OCI-LY7 (cell line): Measurements from ENCODE around the gene GATAD2A. TPM values are rescaled to one million over a fixed set of nuclear protein-coding genes. Genes with fewer than 3 reads are reported as not detected.

ENCODE experiments used
- BruUV-seq: library from RNA; stranded (reverse); fragments of 400-500 nt; replicated peaks from 2 replicates; lab custom pipeline; 2021; lab: Mats Ljungman, UMichigan
- CTCF ChIA-PET: fragments of 300-600 bp; sonication (Branson Sonifier 250); formaldehyde crosslinking; loops from one replicate; lab custom pipeline; 2022; ENCODE audit warnings: antibody characterized with exemption; ENCODE audit not compliant: unreplicated experiment; lab: Charles Lee
- POLR2A ChIA-PET: fragments of 300-600 bp; sonication (Branson Sonifier 250); formaldehyde crosslinking; loops from one replicate; lab custom pipeline; 2022; ENCODE audit warnings: antibody characterized with exemption; lab: Charles Lee
- DNase-seq: peaks from one replicate; pipeline ENCODE4 v3.0.0-alpha.2; 2015; ENCODE audit warnings: low spot score
- H2AFZ ChIP-seq: fragments of 200-600 bp; sonication (generic), shearing (Covaris generic); 2 replicates; pipeline ENCODE4 v1.6.1; 2014; ENCODE audit warnings: mild to moderate bottlenecking, antibody characterized with exemption, low read length, moderate library complexity
- H3K27ac ChIP-seq: fragments of 200-600 bp; sonication (generic); 2 replicates; pipeline ENCODE4 v1.5.1; 2014; ENCODE audit warnings: mixed run types, low read depth, mild to moderate bottlenecking, moderate library complexity, low read length, inconsistent platforms; ENCODE audit not compliant: poor library complexity, severe bottlenecking
- H3K36me3 ChIP-seq: fragments of 200-600 bp; sonication (generic); 2 replicates; pipeline ENCODE4 v1.6.1; 2014; ENCODE audit warnings: mild to moderate bottlenecking, antibody characterized with exemption, low read length, moderate library complexity, mixed read lengths; ENCODE audit not compliant: insufficient read depth
- H3K4me1 ChIP-seq: fragments of 200-600 bp; sonication (generic); 2 replicates; pipeline ENCODE4 v1.5.1; 2014; ENCODE audit warnings: mild to moderate bottlenecking, low read length; ENCODE audit not compliant: insufficient read depth, poor library complexity, severe bottlenecking
- H3K4me2 ChIP-seq: fragments of 200-600 bp; sonication (generic); 2 replicates; pipeline ENCODE4 v1.6.1; 2014; ENCODE audit warnings: mild to moderate bottlenecking, low read length
- H3K4me3 ChIP-seq: fragments of 200-600 bp; sonication (generic); 2 replicates; pipeline ENCODE4 v1.5.1; 2014; ENCODE audit warnings: mild to moderate bottlenecking, low read depth, low read length; ENCODE audit not compliant: poor library complexity, severe bottlenecking
- H3K79me2 ChIP-seq: fragments of 200-600 bp; sonication (generic); 2 replicates; pipeline ENCODE4 v1.6.1; 2016; ENCODE audit warnings: low read depth, mild to moderate bottlenecking, low read length, moderate library complexity, mixed read lengths; ENCODE audit not compliant: insufficient read depth
- H3K9me2 ChIP-seq: fragments of 200-600 bp; sonication (generic); 2 replicates; pipeline ENCODE4 v1.6.1; 2016; ENCODE audit warnings: mild to moderate bottlenecking, low read length, mixed read lengths; ENCODE audit not compliant: insufficient read depth
- H3K9me3 ChIP-seq: fragments of 200-600 bp; sonication (generic); 2 replicates; pipeline ENCODE4 v1.6.1; 2014; ENCODE audit warnings: mild to moderate bottlenecking, mixed run types, low read length, mixed read lengths
- H4K20me1 ChIP-seq: fragments of 200-600 bp; sonication (generic); 2 replicates; pipeline ENCODE4 v1.6.1; 2014; ENCODE audit warnings: mild to moderate bottlenecking, antibody characterized with exemption, low read length, moderate library complexity, mixed read lengths; ENCODE audit not compliant: insufficient read depth
- EZH2phosphoT487 ChIP-seq: fragments of 200-600 bp; sonication (generic); IDR thresholded peaks from 2 replicates; pipeline ENCODE4 v1.6.1; 2018; ENCODE audit warnings: low read depth, borderline replicate concordance, mild to moderate bottlenecking, mixed run types, antibody characterized with exemption, low read length, moderate library complexity, mixed read lengths
- intact Hi-C: fragments of 100-400 bp; cut with micrococcal nuclease; formaldehyde crosslinking; loops from one replicate; pipeline ENCODE4 v1.10.0; 2022; ENCODE audit not compliant: unreplicated experiment
- total RNA-seq, 2 experiments: library from RNA; depleted of rRNA in 1 of 2; stranded (reverse); fragments of >200 nt in 1 of 2; shearing (Covaris generic) in 1 of 2; gene quantifications; 2 replicates each; pipeline ENCODE4 v1.2.3, GENCODE V29; 2014 to 2022
- TF ChIP-seq, protein P1 (sequence below): fragments of 200-600 bp; sonication (generic); conservative IDR thresholded peaks from 2 replicates; pipeline ENCODE4 v1.5.1; 2014; ENCODE audit warnings: mild to moderate bottlenecking, antibody characterized with exemption, low read length, moderate library complexity, mixed read lengths

Gene GATAD2A
- total RNA-seq, 2 experiments from 2014 or later, result 62.8 to 156 TPM

DNA sequence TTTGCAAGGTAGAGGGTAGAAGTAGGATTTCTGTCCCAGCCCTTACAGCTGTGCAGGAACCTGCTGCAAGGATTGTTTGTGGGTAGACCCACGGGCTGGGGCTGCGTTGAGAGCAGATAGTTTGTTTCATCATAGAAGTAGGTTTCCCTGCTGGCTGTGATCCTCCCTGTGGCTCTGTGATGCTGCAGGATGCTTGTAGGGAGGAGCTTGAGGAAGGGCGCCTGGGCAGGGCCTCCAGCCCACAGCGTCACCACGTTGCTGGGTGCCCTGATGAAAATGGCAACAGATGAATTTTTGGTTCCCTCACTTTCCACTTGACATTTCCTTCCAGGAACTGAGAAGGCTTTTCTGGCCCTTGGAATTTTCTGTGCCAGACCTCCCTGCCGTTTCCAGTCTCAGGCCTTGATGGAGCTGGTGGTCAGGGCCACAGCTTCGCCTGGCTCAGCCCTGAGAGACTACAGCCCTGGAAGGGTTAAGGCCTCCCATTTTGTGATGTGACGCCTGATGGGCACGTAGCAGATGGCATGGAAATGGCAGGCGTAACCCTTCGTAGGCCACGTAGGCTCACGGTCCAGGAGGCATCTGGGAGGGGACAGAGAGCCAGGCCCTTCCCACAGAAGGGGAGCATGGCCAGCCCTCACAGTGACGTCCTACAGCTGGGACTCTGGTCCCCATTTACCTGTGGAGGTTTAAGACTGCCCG is 42.2 kb downstream of the GATAD2A start:
- Histone ChIP-seq H4K20me1 (peaks cover 13% of the 10 kb centered on the region; the same call in 1 of the 2 replicates), H2AFZ (no peak overlapping the region), H3K27ac (no peak overlapping the region), H3K4me2 (no peak overlapping the region), H3K4me1 (peaks cover 36% of the 10 kb centered on the region), H3K79me2 (peaks cover 98% of the 10 kb centered on the region), H3K9me2 (no peaks in the 10 kb centered on the region), H3K9me3 (no peaks in the 10 kb centered on the region), H3K4me3 (no peak overlapping the region), H3K36me3 (peaks cover 39% of the 10 kb centered on the region)
- ChIA-PET CTCF (no interaction called here), POLR2A (no interaction called here)
- DNase-seq, result no peak
- intact Hi-C loops, result no loop called here
- TF ChIP-seq, protein P1, sequence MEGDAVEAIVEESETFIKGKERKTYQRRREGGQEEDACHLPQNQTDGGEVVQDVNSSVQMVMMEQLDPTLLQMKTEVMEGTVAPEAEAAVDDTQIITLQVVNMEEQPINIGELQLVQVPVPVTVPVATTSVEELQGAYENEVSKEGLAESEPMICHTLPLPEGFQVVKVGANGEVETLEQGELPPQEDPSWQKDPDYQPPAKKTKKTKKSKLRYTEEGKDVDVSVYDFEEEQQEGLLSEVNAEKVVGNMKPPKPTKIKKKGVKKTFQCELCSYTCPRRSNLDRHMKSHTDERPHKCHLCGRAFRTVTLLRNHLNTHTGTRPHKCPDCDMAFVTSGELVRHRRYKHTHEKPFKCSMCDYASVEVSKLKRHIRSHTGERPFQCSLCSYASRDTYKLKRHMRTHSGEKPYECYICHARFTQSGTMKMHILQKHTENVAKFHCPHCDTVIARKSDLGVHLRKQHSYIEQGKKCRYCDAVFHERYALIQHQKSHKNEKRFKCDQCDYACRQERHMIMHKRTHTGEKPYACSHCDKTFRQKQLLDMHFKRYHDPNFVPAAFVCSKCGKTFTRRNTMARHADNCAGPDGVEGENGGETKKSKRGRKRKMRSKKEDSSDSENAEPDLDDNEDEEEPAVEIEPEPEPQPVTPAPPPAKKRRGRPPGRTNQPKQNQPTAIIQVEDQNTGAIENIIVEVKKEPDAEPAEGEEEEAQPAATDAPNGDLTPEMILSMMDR, result no peak
- TF ChIP-seq EZH2phosphoT487, result no peak
- BruUV-seq, result no TSS peak

GRCh38 chr19:19448238-19448544 is 42.7 kb downstream of the GATAD2A start:
- intact Hi-C loops, result no loop called here
- Histone ChIP-seq H3K36me3 (peaks cover 35% of the 10 kb centered on the region), H3K27ac (no peak overlapping the region), H3K4me2 (no peak overlapping the region), H3K4me3 (no peak overlapping the region), H4K20me1 (peaks cover 13% of the 10 kb centered on the region; the same call in 1 of the 2 replicates), H3K4me1 (peaks cover 36% of the 10 kb centered on the region), H3K9me3 (no peaks in the 10 kb centered on the region), H2AFZ (no peak overlapping the region), H3K9me2 (no peaks in the 10 kb centered on the region), H3K79me2 (peaks cover 99% of the 10 kb centered on the region)
- no peak for TF ChIP-seq EZH2phosphoT487
- TF ChIP-seq, protein P1, result no peak
- DNase-seq, result no peak
- POLR2A ChIA-PET, result no interaction called here
- CTCF ChIA-PET, result no interaction called here
- no TSS peak for BruUV-seq

GRCh38 chr19:19451429-19452242 is 46.2 kb downstream of the GATAD2A start:
- DNase-seq, result no peak
- peaks cover 3% of the 10 kb centered on the region for H3K4me1 ChIP-seq
- no TSS peak for BruUV-seq
- TF ChIP-seq EZH2phosphoT487, result no peak
- TF ChIP-seq, protein P1, result no peak
- no peak overlapping the region for H3K4me3 ChIP-seq
- H3K79me2 ChIP-seq, result peaks cover 94% of the 10 kb centered on the region
- ChIA-PET POLR2A (no interaction called here), CTCF (interaction anchor here (0.6 kb wide), 1 partner anchor 1176 kb away, joined by 3 read pairs; no protein-coding TSS in a partner anchor)
- H3K36me3 ChIP-seq, result peaks cover 16% of the 10 kb centered on the region
- no peaks in the 10 kb centered on the region for H3K9me3 ChIP-seq
- no peak overlapping the region for H2AFZ ChIP-seq
- no peak overlapping the region for H3K4me2 ChIP-seq
- no peak overlapping the region for H3K27ac ChIP-seq
- H4K20me1 ChIP-seq, result peaks cover 5% of the 10 kb centered on the region; the same call in 1 of the 2 replicates
- H3K9me2 ChIP-seq, result no peaks in the 10 kb centered on the region
- intact Hi-C loops, result no loop called here
